HG03095 (cell line): ENCODE measurements around the gene CCZ1.
A peak's percentile ranks its signal among the peaks of the same experiment; 100 is the strongest.
"Not testable (repeated sequence)": the region's sequence is repeated elsewhere in the genome, so short reads cannot be mapped to it uniquely, and the experiment has no call there.

Experiments used
- ATAC-seq: cut with Tn5 transposase; IDR thresholded peaks from one replicate; pipeline ENCODE4 v1.9.1; 2021; ENCODE audit warnings: moderate library complexity; ENCODE audit not compliant: unreplicated experiment

CCZ1 gene

GRCh38 chr7:5898480-5899224, at the start of gene CCZ1:
TSS of gene CCZ1 (plus strand) at chr7:5898733. CDS start at chr7:5898800, 67 bp downstream.
- ATAC-seq = peak; percentile 79

DNA sequence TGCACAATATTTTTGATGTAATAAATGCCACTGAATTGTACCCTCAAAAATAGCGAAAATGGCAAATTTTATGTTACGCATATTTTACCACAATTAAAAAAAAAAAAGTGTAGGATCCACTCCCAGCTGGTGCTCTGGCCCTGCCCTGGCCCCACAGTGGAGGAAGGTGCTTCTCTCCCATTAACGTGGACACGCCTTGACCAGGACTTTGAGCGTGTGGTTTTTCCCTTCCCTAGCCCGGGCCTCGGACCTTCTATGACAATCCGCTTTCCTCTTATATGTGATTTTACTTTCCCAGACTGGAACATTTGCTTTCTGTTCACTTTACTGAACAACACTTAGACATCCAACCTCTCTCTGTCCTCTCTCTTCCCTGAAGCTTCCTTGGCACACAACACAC, 47.6 kb upstream of the CCZ1 start:
- ATAC-seq = no peak

DNA sequence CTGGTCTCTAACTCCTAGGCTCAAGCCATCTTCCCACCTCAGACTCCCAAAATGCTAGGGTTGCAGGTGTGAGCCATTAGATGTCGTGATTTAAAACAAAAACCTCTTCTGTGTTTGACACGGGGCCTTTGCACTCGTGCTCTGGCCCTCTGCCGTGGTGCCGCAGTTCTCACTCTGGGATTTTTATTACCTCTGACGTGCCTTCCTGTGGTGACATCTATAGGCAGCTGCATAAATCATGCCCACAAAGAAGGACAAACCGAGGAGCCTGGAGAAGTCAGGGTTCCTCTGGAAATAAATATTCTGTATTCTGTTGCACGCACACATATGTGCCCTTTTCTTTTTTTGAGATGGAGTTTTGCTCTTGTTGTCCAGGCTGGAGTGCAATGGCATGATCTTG, 43.8 kb upstream of the CCZ1 start:
- ATAC-seq = no peak

DNA sequence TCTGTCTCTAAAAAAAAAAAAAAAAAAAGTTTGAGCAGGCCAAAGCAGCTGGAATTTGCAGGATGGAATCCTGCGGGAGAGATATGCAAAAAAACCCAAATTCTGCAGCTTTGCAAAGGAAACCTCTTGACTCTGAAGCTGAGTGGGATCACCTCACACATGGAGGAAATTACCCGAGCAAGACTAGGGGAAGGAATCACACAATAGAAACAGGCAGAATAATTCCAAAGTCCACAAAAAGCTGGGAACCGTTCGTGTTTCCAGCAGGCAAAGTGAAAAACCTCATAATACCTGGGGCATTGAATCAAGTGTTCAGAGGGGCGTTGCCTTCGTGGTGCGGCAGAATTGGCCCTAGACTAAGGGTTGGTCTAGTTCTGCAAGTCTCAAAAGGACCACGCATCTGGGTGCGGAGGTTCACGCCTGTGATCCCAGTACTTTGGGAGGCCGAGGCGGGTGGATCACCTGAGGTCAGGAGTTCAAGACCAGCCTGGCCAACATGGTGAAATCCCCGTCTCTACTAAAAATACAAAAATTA, 41.4 kb upstream of the CCZ1 start:
- ATAC-seq = not testable (repeated sequence)

DNA sequence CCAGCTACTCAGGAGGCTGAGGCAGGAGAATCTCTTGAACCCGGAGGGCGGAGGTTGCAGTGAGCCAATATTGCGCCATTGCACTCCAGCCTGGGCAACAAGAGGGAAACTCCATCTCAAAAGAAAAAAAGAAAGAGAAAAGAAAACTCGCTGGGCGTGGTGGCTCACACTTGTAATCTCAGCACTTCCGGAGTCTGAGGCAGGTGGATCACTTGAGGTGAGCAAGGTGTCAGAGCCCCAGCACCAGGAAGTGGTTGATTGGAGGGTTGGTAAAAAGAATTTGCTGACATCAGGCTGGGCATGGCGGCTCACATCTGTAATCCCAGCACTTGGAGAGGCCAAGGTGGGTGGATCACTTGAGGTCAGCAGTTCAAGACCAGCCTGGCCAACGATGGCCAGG, 40.0 kb upstream of the CCZ1 start:
- not testable (repeated sequence) for ATAC-seq

- ATAC-seq = not testable (repeated sequence)
Measured at GRCh38 chr7:5861281-5861680, 37.3 kb upstream of the CCZ1 start.

GRCh38 chr7:5862753-5863366, 35.7 kb upstream of the CCZ1 start:
- not testable (repeated sequence) for ATAC-seq

GRCh38 chr7:5865279-5865931, 33.1 kb upstream of the CCZ1 start:
- ATAC-seq = not testable (repeated sequence)

GRCh38 chr7:5867060-5867459, 31.5 kb upstream of the CCZ1 start:
- ATAC-seq = no peak

GRCh38 chr7:5868928-5869341, 29.6 kb upstream of the CCZ1 start:
- not testable (repeated sequence) for ATAC-seq

- ATAC-seq = no peak
Measured at GRCh38 chr7:5869691-5870090, 28.8 kb upstream of the CCZ1 start.

GRCh38 chr7:5870311-5870710, 28.2 kb upstream of the CCZ1 start:
- no peak for ATAC-seq

GRCh38 chr7:5872326-5872725, 26.2 kb upstream of the CCZ1 start:
- ATAC-seq = no peak

GRCh38 chr7:5879591-5879990, 18.9 kb upstream of the CCZ1 start:
- not testable (repeated sequence) for ATAC-seq

GRCh38 chr7:5880106-5880505, 18.4 kb upstream of the CCZ1 start:
- ATAC-seq = not testable (repeated sequence)

DNA sequence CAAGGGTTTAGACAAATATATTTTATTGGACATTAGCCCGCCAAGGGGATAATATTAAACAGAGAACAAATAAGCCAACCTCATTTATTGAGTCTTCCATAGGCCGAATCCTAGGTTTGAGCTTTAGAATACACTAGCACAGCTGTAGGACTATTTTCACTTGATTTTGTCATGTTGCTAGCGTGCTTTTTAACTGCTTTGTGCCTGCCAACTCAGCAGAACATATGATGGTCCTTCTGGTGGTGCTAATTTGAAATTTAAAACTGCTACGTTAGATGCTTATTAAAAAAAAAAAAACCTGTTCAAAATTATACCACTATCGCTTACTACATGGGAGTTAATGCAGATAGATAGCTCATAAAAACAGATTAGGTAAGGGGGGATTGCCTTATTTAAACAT, 14.1 kb upstream of the CCZ1 start:
- not testable (repeated sequence) for ATAC-seq

GRCh38 chr7:5888021-5888420, 10.5 kb upstream of the CCZ1 start:
- not testable (repeated sequence) for ATAC-seq

DNA sequence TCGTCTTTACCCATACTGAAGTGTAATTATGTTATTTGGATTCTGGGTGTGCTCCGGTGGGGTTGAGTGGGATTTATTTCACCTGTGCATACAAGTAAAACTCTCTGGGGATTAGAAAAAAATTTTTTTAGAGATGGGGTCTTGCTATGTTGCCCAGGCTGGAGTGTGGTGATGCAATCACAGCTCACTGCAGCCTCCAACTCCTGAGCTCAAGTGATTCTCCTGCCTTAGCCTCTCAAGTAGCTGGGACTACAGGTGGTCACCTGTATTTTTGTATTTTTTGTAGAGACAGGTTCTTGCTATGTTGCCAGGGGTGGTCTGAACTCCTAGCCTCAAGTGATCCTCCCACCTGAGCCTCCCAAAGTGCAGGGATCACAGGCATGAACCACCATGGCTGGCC, 8.3 kb upstream of the CCZ1 start:
- not testable (repeated sequence) for ATAC-seq

GRCh38 chr7:5892498-5892897, 6.0 kb upstream of the CCZ1 start:
- no peak for ATAC-seq

DNA sequence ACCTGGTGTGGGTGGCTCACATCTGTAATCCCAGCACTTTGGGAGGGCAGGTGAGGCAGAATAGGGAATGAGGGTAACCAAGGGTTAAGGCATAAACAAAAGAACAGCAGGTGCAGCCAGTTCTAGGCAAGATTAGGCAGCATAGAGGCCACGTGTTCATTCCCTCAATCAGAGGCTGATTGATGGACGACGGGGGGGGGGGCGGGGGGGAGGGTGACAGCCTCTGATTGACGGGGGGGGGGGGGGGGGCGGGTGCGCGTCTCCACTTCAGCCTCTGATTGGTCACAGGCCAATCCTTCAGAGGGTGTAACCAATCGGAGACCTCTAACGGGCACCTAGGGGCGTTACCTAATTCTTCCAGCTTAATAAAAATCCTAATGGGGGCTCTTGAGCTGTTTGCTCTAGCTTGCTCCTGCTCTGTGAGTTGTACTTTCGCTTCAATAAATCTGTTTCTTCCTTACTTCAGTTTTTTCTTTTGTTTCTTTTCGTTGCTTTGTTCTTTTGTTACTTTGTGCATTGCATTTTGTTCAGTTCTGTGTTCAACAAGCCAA, 1.1 kb upstream of the CCZ1 start:
- not testable (repeated sequence) for ATAC-seq

- not testable (repeated sequence) for ATAC-seq
Measured at GRCh38 chr7:5903002-5903401, 4.5 kb downstream of the CCZ1 start.
